ENCODE measurements around the gene CCT7. TPM values are rescaled to one million over a fixed set of nuclear protein-coding genes. Genes with fewer than 3 reads are reported as not detected.

Gene CCT7
- total and polyA plus RNA-seq, 10 of the 15 experiments (the other 5 are each of a cell fraction or from before 2014, with no cell fraction given), result 206 to 598 (median 486) TPM

- TF ChIP-seq ZBTB33 (IDR thresholded peaks at IDR 0.05) (no peak), NBN (IDR thresholded peaks at IDR 0.05) (no peak), FOXK2 (IDR thresholded peaks at IDR 0.05) (no peak), ZNF592 (IDR thresholded peaks at IDR 0.05) (no peak), ETV6 (conservative IDR thresholded peaks at IDR 0.05 in 1 of 2, IDR thresholded peaks at IDR 0.05 in 1 of 2; ENCODE audit: borderline replicate concordance in 1 of 2, low read depth in 1 of 2) (no peak), MXI1 (IDR thresholded peaks at IDR 0.05; ENCODE audit: low read depth, low read length) (no peak)
Measured at GRCh38 chr2:73253901-73254300, 19.8 kb downstream of the CCT7 start (continued).
